Tibial nerve (tissue), 4 donors: ENCODE results near the gene NUB1.

Experiments
- CTCF ChIP-seq, 5 experiments: fragments of 200-600 bp in 3 of 5; fragments of 450-650 bp in 2 of 5; sonication (generic) in 3 of 5; IDR thresholded peaks; one replicate each; pipeline ENCODE4 v1.5.1; 2016 to 2019; ENCODE audit warnings: antibody characterized with exemption in 5 of 5, mild to moderate bottlenecking in 3 of 5, moderate library complexity in 2 of 5
- EP300 ChIP-seq, 2 donors: sonication (generic); formaldehyde crosslinking; IDR thresholded peaks; one replicate each; pipeline ENCODE4 v1.6.1; 2017; ENCODE audit warnings: antibody characterized with exemption in 2 of 2, mild to moderate bottlenecking in 1 of 2

- TF ChIP-seq CTCF (IDR thresholded peaks at IDR 0.05) (no peak), EP300 (IDR thresholded peaks at IDR 0.05) (no peak)
Observed at GRCh38 chr7:151314401-151314800, 27.2 kb upstream of the NUB1 start.
